PFSK-1 (cell line): ENCODE data around the gene PTPRQ.

Experiments
- FOXP2 ChIP-seq: optimal IDR thresholded peaks from 2 replicates; pipeline ENCODE3; 2011; ENCODE audit warnings: borderline replicate concordance, control low read depth, inconsistent platforms; ENCODE audit not compliant: insufficient read depth; ENCODE audit errors: extremely low read length, extremely low read depth
- POLR2AphosphoS5 ChIP-seq: IDR thresholded peaks from 2 replicates; pipeline ENCODE4 v1.6.1; 2012; ENCODE audit warnings: low read depth, mild to moderate bottlenecking, control low read depth, low read length, moderate library complexity
- REST ChIP-seq, 2 experiments: IDR thresholded peaks; 2 replicates each; pipeline versions ENCODE4 v1.6.1 to v1.8.0; 2011 to 2012; ENCODE audit warnings: low read depth in 2 of 2, low read length in 2 of 2, control low read depth in 1 of 2, inconsistent platforms in 1 of 2, mild to moderate bottlenecking in 1 of 2, moderate library complexity in 1 of 2; ENCODE audit not compliant: insufficient read depth in 1 of 2
- SIN3A ChIP-seq: IDR thresholded peaks from 2 replicates; pipeline ENCODE4 v1.6.1; 2012; ENCODE audit warnings: mild to moderate bottlenecking, low read length, moderate library complexity, borderline replicate concordance; ENCODE audit not compliant: insufficient read depth
- TAF1 ChIP-seq: IDR thresholded peaks from 2 replicates; pipeline ENCODE4 v1.6.1; 2012; ENCODE audit warnings: low read length, control low read depth, borderline replicate concordance; ENCODE audit not compliant: insufficient read depth

GRCh38 chr12:80401191-80401590 is 42.8 kb upstream of the PTPRQ start:
- TF ChIP-seq POLR2AphosphoS5 (no peak), TAF1 (no peak), REST (IDR thresholded peaks at IDR 0.05; ENCODE audit: insufficient read depth in 1 of 2, low read depth in 2 of 2, low read length in 2 of 2) (no peak), SIN3A (no peak), FOXP2 (no peak)
